Thoracic aorta (tissue), 2 donors: ENCODE results near the gene HES7. TPM values are rescaled to one million over a fixed set of nuclear protein-coding genes. Genes with fewer than 3 reads are reported as not detected.

ENCODE experiments used
- ATAC-seq: fragments of 150-250 bp; one replicate; pipeline ENCODE4 v1.8.0; 2017; ENCODE audit warnings: low read depth; ENCODE audit not compliant: insufficient number of reproducible peaks, low FRiP score
- DNase-seq: peaks from one replicate; pipeline ENCODE4 v3.0.0-alpha.2; 2020; ENCODE audit warnings: low spot score
- H3K27ac ChIP-seq, 2 donors: fragments of 200-600 bp; sonication (generic); 1 replicate in 1 of 2; 2 replicates in 1 of 2; pipeline ENCODE4 v1.5.1; 2016; ENCODE audit warnings: mild to moderate bottlenecking in 2 of 2, moderate library complexity in 2 of 2
- H3K27me3 ChIP-seq: fragments of 200-600 bp; sonication (generic); replicated peaks from 2 replicates; pipeline ENCODE4 v1.6.0; 2016; ENCODE audit warnings: mild to moderate bottlenecking; ENCODE audit not compliant: insufficient read depth
- H3K36me3 ChIP-seq: fragments of 200-600 bp; sonication (generic); one replicate; pipeline ENCODE4 v1.5.1; 2016
- H3K4me1 ChIP-seq, 2 donors: fragments of 200-600 bp; sonication (generic); 1 replicate in 1 of 2; 2 replicates in 1 of 2; pipeline versions ENCODE4 v1.5.1 to v1.6.0; 2016; ENCODE audit warnings: low read depth in 2 of 2, mild to moderate bottlenecking in 1 of 2; ENCODE audit not compliant: control insufficient read depth in 1 of 2
- H3K4me3 ChIP-seq: fragments of 200-600 bp; sonication (generic); 2 replicates; pipeline ENCODE4 v1.5.1; 2016; ENCODE audit warnings: mild to moderate bottlenecking
- H3K9me3 ChIP-seq: fragments of 200-600 bp; sonication (generic); 2 replicates; pipeline ENCODE4 v1.5.1; 2016
- total RNA-seq, 2 donors: library from RNA; depleted of rRNA; stranded (reverse); fragments of >200 nt; gene quantifications; one replicate each; pipeline versions ENCODE4 v1.1.0 to v1.2.3, GENCODE V29; 2016
- TF ChIP-seq, protein P1 (sequence below): fragments of 200-600 bp; sonication (generic); IDR thresholded peaks from one replicate; pipeline ENCODE4 v1.5.1; 2019; ENCODE audit warnings: antibody characterized with exemption

Gene HES7
- total RNA-seq, 2 donors from 2014 or later: not detected

DNA sequence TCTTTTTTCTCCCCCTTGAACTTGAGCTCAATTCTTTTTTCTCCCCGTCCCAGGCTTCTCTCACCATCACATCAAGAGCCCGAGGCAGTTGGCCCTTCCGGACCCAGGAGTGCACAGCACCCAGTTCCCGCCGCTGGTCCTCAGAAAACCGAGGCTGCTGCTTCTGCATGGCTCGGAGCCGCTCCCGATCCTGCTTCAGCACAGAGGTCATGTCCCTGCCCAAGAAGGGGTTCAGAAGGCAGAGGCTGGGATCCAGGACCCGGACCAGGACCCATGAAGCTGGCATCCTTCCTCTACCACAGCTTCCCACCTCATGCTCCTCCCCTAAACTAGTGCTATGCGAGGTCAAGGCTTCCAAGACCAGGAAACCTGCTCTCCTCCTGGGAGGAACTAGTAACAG, 17.8 kb upstream of the HES7 start:
- Histone ChIP-seq H3K4me1 (peaks cover 5 to 34% of the 10 kb centered on the region in 2 donors), H3K27ac (no peak overlapping the region)
- no peak for ATAC-seq

DNA sequence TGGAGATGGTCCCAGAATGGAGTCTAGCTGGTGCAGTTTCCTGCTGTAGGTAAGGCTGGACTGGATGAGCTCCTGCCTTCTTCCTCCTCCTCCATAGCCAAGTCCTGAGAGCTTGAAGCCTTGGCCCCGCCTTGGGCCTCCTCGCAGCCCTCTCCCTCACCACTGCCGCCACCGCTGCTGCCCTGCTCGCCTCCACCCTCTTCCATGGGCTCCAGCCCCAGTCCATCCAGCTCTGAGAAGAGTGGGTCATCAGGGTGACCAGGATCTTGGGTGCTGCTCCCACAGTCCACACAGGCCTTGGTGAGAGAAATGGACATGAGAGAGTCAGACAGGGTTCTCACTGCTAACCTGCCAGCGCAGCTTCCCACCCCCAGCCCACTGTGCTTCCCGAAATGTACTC, 17.1 kb upstream of the HES7 start:
- Histone ChIP-seq H3K4me3 (no peak overlapping the region), H3K27ac (no peak overlapping the region), H3K4me1 (peaks cover 5 to 34% of the 10 kb centered on the region in 2 donors), H3K27me3 (no peaks in the 10 kb centered on the region), H3K36me3 (peaks cover 68% of the 10 kb centered on the region), H3K9me3 (no peaks in the 10 kb centered on the region)
- no peak for ATAC-seq
- TF ChIP-seq, protein P1, sequence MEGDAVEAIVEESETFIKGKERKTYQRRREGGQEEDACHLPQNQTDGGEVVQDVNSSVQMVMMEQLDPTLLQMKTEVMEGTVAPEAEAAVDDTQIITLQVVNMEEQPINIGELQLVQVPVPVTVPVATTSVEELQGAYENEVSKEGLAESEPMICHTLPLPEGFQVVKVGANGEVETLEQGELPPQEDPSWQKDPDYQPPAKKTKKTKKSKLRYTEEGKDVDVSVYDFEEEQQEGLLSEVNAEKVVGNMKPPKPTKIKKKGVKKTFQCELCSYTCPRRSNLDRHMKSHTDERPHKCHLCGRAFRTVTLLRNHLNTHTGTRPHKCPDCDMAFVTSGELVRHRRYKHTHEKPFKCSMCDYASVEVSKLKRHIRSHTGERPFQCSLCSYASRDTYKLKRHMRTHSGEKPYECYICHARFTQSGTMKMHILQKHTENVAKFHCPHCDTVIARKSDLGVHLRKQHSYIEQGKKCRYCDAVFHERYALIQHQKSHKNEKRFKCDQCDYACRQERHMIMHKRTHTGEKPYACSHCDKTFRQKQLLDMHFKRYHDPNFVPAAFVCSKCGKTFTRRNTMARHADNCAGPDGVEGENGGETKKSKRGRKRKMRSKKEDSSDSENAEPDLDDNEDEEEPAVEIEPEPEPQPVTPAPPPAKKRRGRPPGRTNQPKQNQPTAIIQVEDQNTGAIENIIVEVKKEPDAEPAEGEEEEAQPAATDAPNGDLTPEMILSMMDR: no peak
- DNase-seq: no peak

More for the DNA sequence above, 17.8 kb upstream of the HES7 start:
- no peak overlapping the region for H3K4me3 ChIP-seq
- TF ChIP-seq, protein P1: no peak
- H3K27me3 ChIP-seq: no peaks in the 10 kb centered on the region
- DNase-seq: no peak
- H3K36me3 ChIP-seq: peaks cover 75% of the 10 kb centered on the region
- H3K9me3 ChIP-seq: no peaks in the 10 kb centered on the region

DNA sequence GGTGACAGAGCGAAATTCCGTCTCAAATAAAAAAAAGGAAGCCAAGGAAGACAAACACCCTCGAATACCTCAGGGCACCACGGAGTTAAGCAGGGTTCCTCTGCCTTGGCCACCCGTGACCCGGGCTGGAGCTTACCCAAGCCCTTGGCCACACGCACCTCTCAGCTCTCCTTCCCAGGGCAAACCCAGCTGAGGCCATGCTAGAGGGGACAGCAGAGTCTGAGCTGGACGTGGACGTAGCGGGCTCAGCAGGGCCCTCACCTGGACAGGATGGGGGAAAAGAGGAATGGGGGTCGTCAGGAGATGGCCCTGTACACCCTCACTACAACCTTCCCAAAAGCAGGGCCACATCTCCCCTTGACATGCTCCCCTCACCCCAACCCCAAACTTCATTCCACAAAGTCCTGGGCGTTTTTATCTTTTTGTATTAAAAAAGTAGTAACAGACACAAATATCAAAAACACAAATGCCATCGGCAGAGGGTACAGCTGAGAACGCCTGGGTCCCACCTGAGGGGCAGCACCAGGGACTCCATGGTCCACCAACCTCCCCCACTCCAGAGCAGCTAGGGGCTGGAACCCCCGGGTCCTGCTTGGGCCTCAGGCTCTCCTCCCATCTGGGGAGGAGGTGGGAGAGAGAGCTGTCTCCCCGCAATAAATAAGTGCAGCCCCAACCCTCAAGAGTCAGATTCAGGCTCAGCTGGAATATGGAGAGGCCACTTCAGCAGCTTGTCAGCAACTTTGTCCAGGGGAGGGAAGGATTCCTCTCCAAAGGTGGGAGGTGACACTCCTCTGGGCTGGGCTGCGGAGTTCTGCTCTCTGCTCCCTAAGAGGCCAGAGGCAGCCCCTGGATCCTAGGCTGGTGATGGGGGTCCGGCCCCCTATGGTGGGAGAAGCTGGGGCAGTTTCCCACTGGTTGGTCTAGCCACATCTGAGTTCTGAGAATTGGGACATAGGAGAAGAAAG, 16.4 kb upstream of the HES7 start:
- ATAC-seq: no peak
- TF ChIP-seq, protein P1: no peak
- Histone ChIP-seq H3K9me3 (no peaks in the 10 kb centered on the region), H3K4me1 (peaks cover 5 to 34% of the 10 kb centered on the region in 2 donors), H3K27me3 (no peaks in the 10 kb centered on the region), H3K27ac (no peak overlapping the region), H3K4me3 (no peak overlapping the region), H3K36me3 (peaks cover 61% of the 10 kb centered on the region)
- no peak for DNase-seq

DNA sequence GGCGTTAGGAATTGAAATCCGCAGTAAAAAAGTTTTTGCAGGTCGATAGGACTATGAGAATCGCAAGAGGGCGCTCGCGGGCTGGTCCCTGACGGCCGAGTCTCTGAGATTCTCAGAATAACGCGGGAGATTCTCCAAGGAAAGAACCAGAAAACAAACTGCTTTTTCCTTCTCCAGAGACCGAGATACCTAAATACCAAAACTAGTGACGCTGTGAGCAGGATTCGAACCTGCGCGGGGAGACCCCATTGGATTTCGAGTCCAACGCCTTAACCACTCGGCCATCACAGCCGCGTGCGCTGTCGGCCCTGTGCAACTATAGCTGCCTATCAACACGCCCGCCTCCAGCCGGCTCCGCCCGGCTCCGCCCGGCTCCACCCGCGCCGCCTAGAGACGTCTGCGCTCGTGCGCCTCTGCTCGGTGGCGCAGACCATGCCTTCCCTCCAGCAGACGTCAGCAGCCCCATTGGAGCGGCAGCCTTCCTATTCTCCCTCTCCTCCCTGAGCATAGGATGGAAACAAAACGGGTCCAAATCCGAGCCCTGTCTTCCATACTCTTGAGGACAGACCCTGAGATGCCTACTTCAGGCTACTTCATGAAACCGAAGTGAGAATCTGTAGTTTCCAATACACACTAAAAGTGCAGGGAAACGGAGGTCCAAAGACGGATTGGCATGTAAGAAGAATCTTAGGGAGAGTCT, 14.9 kb upstream of the HES7 start:
- Histone ChIP-seq H3K27ac (peak overlapping the region; percentile 69 to 80), H3K4me3 (peak overlapping the region; percentile 49), H3K27me3 (no peaks in the 10 kb centered on the region), H3K9me3 (no peaks in the 10 kb centered on the region), H3K4me1 (peaks cover 5 to 34% of the 10 kb centered on the region in 2 donors), H3K36me3 (peaks cover 45% of the 10 kb centered on the region)
- ATAC-seq (peak; percentile 73), DNase-seq (peak; percentile 83)
- TF ChIP-seq, protein P1: peak; percentile 90

DNA sequence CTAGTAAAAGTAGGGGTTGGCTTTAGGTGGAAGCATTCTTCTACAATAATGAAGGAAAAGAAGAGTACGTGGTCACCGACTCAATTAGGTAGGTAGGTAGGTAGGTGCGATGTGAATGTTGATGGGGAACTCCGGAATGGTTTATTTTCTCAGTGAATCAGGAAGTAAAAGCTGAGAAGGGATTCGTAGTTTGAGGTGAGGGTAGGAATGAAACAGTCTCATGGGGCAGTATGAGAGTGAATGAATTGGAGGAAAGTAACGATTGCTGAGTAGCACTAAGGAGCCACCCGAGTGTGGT, 14.4 kb upstream of the HES7 start:
- Histone ChIP-seq H3K4me1 (peaks cover 5 to 34% of the 10 kb centered on the region in 2 donors), H3K4me3 (peak overlapping the region; percentile 49), H3K36me3 (peaks cover 40% of the 10 kb centered on the region), H3K27me3 (no peaks in the 10 kb centered on the region), H3K27ac (peak overlapping the region; percentile 66 to 69), H3K9me3 (no peaks in the 10 kb centered on the region)
- TF ChIP-seq, protein P1: no peak
- ATAC-seq (no peak), DNase-seq (no peak)
